BE2C (cell line): ENCODE measurements around the gene CHCHD6.

Experiments
- DNase-seq: peaks from one replicate; pipeline ENCODE4 v3.0.0-alpha.2; 2020
- H3K27me3 ChIP-seq: fragments of 250-450 bp; sonication (Bioruptor Pico); 2 replicates; pipeline ENCODE4 v1.5.1; 2020; ENCODE audit warnings: mild to moderate bottlenecking
- H3K36me3 ChIP-seq: fragments of 250-450 bp; sonication (Bioruptor Pico); 2 replicates; pipeline ENCODE4 v1.5.1; 2020; ENCODE audit warnings: mild to moderate bottlenecking
- H3K4me1 ChIP-seq: fragments of 250-450 bp; sonication (Bioruptor Pico); 2 replicates; pipeline ENCODE4 v1.5.1; 2020
- H3K4me3 ChIP-seq: 2 replicates; pipeline ENCODE4 v1.5.1; 2011; ENCODE audit warnings: low read depth, low read length
- H3K9me3 ChIP-seq: fragments of 250-450 bp; sonication (Bioruptor Pico); 2 replicates; pipeline ENCODE4 v1.5.1; 2020
- TF ChIP-seq, protein P1 (sequence below): IDR thresholded peaks from 2 replicates; pipeline ENCODE4 v1.5.1; 2012; ENCODE audit warnings: mild to moderate bottlenecking, low read depth, low read length

The CHCHD6 gene

DNA sequence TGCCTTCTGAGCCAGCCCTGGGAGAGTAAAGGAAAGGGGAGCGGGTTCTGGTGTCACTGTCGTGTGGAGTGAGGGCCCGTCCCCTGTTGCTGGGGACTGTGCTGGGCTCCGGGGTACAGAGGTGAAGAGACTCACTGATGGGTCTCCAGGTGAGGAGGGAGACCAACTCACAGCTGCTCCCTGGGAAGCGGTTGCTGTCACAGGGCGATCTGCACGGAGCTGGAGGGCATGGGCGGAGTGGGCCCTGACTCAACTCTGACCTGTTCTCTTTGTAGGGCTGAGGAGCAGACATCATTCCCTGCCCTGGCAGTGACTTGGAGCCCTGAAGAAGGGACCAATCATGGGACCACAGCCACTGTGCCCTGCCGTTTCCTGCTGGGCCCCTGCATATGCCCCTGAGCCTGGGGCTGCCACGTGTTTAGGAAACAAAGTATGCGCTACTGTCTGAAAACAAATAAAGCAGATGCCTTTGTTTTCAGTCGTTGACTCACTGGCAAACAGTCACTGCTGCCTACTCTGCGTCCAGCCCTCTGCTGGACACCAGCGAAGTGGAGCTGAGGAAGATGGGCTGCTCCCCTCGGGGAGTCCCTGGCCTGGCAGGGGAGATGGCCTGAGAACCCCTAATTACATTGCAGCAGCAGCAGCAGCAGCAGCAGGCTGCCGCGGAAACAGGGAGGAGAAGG, 256.0 kb downstream of the CHCHD6 start:
- Histone ChIP-seq H3K27me3 (no peaks in the 10 kb centered on the region), H3K9me3 (no peaks in the 10 kb centered on the region), H3K36me3 (no peaks in the 10 kb centered on the region), H3K4me1 (peaks cover 5% of the 10 kb centered on the region; the same call in 1 of the 2 replicates), H3K4me3 (no peak overlapping the region)
- DNase-seq: peak; percentile 39
- TF ChIP-seq, protein P1, sequence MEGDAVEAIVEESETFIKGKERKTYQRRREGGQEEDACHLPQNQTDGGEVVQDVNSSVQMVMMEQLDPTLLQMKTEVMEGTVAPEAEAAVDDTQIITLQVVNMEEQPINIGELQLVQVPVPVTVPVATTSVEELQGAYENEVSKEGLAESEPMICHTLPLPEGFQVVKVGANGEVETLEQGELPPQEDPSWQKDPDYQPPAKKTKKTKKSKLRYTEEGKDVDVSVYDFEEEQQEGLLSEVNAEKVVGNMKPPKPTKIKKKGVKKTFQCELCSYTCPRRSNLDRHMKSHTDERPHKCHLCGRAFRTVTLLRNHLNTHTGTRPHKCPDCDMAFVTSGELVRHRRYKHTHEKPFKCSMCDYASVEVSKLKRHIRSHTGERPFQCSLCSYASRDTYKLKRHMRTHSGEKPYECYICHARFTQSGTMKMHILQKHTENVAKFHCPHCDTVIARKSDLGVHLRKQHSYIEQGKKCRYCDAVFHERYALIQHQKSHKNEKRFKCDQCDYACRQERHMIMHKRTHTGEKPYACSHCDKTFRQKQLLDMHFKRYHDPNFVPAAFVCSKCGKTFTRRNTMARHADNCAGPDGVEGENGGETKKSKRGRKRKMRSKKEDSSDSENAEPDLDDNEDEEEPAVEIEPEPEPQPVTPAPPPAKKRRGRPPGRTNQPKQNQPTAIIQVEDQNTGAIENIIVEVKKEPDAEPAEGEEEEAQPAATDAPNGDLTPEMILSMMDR: peak; percentile 26; the same call in 1 of the 2 replicates

DNA sequence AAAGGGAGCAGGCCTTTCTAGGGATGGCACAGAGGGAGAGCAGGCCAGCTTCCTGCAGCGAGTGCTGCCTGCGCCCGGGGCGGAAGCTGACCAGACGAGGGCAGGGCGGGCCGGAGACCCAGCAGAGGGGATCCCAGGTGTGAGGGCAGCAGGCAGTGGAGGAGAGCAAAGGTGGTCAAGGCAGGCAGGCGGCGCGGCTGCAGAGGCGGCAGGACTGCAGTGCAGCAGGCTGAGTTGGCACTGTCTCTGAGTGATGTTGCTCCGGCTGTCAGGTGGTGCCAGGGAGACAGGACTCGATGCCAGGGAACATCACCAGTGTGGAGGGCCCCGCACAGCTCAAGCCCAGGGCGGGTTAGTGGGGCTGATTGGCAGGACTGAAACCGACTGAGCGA, 256.6 kb downstream of the CHCHD6 start:
- no peaks in the 10 kb centered on the region for H3K9me3 ChIP-seq
- DNase-seq: no peak
- TF ChIP-seq, protein P1: no peak
- no peak overlapping the region for H3K4me3 ChIP-seq
- H3K36me3 ChIP-seq: no peaks in the 10 kb centered on the region
- H3K4me1 ChIP-seq: peaks cover 5% of the 10 kb centered on the region; the same call in 1 of the 2 replicates
- H3K27me3 ChIP-seq: no peaks in the 10 kb centered on the region

DNA sequence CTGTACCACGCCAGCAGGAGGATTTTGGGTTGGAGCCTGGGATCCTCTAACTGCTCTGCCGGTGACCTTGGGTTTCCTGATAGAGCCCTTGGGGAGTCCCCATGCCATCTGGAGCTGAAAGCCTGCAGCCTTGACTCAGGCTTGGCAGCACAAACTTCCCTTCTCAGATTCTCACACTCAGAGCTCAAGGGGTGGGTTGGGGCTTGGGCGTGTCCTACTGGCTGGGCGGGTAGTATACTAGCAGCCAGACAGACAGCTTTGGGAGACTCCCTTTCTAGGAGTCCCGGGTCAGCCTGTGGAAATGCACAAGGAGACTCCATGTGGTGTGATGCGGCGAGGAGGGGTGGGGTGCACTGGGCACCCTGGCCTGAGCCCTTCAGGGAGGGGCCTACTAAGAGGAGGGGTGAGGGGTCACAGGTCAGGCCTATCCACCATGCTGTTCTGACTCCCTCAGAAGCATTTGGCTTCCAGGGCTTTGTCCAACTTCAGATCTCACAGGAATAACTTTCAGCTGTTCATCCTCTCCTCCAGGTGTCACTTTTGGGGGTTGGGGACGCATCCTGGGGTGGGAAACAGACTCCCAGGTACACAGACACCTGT, 257.3 kb downstream of the CHCHD6 start:
- TF ChIP-seq, protein P1: no peak
- Histone ChIP-seq H3K4me1 (peaks cover 5% of the 10 kb centered on the region; the same call in 1 of the 2 replicates), H3K27me3 (no peaks in the 10 kb centered on the region), H3K36me3 (no peaks in the 10 kb centered on the region), H3K4me3 (no peak overlapping the region), H3K9me3 (no peaks in the 10 kb centered on the region)
- DNase-seq: no peak

DNA sequence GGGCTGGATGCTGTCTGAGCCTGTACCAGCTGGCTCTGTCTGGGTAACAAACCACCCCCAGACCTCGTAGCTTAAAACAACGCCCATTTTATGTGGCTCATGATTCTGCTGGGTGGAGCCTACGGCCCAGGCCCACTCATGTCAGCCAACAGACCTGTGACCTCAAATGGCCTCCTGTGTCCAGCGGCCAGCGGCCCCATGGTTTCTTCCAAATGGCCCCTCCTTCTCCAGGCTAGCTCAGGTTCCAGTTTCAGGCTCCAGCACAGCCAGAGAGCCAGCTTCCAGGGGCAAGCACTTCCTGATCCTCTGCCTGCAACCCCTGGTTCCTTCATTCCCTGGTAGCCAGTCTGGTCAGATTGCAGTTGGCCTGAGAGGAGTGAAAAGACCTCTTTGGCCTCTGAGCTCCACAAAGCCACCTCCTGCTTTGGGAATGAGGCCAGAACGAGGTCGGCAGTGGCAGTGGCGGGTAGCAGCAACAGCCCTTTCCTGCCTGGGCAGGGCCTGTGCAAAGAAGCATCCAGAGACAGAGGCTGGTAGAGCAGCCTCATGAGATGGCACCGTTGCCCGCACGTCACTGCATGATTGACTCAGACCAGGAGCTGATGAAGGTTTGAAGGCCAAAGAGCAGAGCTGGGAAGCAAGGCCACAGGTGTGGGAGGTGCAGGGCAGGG, 257.9 kb downstream of the CHCHD6 start:
- H3K4me1 ChIP-seq: peaks cover 5% of the 10 kb centered on the region; the same call in 1 of the 2 replicates
- TF ChIP-seq, protein P1: no peak
- no peaks in the 10 kb centered on the region for H3K36me3 ChIP-seq
- no peak overlapping the region for H3K4me3 ChIP-seq
- H3K9me3 ChIP-seq: no peaks in the 10 kb centered on the region
- no peak for DNase-seq
- no peaks in the 10 kb centered on the region for H3K27me3 ChIP-seq

DNA sequence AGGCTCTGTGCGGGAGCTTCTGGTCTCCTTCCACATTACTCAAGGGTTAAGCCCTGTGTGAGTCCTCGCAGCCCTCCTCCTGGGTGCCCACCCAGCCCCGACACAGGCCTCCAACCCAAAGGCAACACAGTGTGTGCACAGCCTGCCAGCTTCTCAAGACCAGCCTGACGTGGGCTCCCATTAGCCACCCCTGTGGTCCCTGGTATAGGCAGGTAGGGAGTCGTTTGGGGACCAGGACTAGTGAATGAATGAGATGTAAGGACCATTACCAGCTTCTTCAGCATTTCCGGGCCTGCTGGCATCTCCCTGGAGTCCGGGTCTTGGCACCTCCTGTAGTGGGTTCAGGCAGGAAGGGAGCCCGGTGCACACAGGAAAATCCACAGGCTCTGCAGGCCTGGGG, 258.7 kb downstream of the CHCHD6 start:
- Histone ChIP-seq H3K4me1 (peaks cover 5% of the 10 kb centered on the region; the same call in 1 of the 2 replicates), H3K27me3 (no peaks in the 10 kb centered on the region), H3K4me3 (no peak overlapping the region), H3K9me3 (no peaks in the 10 kb centered on the region), H3K36me3 (no peaks in the 10 kb centered on the region)
- no peak for DNase-seq
- TF ChIP-seq, protein P1: no peak
